ENCODE results near the gene CLRN3.

DNA sequence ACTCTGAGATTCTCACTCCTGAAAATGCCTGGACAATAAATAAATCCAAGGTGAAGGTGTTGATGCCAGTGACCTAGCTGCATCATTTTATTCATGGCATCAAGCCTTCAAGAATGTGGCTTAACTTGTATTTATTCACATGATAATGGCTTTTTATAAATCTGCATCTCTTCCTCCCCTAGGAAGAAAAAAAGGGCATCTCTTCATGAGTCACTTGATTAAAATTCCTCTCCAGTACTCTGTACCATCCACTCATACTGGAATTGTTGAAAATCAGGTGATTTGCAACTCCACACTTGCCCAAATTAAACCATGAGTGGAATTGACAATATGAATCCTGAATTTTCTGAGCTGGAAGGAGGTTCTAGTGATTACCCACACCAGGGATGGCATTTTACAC lies 44.3 kb upstream of the CLRN3 start:
- TF ChIP-seq, protein P1, sequence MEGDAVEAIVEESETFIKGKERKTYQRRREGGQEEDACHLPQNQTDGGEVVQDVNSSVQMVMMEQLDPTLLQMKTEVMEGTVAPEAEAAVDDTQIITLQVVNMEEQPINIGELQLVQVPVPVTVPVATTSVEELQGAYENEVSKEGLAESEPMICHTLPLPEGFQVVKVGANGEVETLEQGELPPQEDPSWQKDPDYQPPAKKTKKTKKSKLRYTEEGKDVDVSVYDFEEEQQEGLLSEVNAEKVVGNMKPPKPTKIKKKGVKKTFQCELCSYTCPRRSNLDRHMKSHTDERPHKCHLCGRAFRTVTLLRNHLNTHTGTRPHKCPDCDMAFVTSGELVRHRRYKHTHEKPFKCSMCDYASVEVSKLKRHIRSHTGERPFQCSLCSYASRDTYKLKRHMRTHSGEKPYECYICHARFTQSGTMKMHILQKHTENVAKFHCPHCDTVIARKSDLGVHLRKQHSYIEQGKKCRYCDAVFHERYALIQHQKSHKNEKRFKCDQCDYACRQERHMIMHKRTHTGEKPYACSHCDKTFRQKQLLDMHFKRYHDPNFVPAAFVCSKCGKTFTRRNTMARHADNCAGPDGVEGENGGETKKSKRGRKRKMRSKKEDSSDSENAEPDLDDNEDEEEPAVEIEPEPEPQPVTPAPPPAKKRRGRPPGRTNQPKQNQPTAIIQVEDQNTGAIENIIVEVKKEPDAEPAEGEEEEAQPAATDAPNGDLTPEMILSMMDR (IDR thresholded peaks at IDR 0.05; ENCODE audit: insufficient read depth, low read depth, low read length): no peak
- no peak for TF ChIP-seq EZH2 (IDR thresholded peaks at IDR 0.05; ENCODE audit: insufficient read depth, low read length)

Measured in astrocyte (in vitro differentiated cells and primary cell).